ENCODE results near the gene AHI1. TPM values are rescaled to one million over a fixed set of nuclear protein-coding genes. Genes with fewer than 3 reads are reported as not detected.

AHI1 gene
- polyA plus RNA-seq, 1 of the 3 experiments (the other 2 are of a cell fraction), result 7.3 TPM

- no peak for DNase-seq
- H3K9me3 ChIP-seq, result no peaks in the 10 kb centered on the region
- H3K79me2 ChIP-seq (ENCODE audit: insufficient read depth), result no peaks in the 10 kb centered on the region
- H3K4me3 ChIP-seq (ENCODE audit: low read depth in 2 of 2, low read length in 1 of 2), result no peak overlapping the region
- peaks cover 0 to 6% of the 10 kb centered on the region in 2 experiments; a peak in 2 of 4 replicates for H3K4me1 ChIP-seq (ENCODE audit: control insufficient read depth in 1 of 2, insufficient read depth in 2 of 2, low read depth in 1 of 2, low read length in 1 of 2)
- H4K20me1 ChIP-seq (ENCODE audit: insufficient read depth), result no peaks in the 10 kb centered on the region
- CTCF ChIA-PET, result interaction anchor here (0.7 to 2.4 kb wide), 7 partner anchors 14 to 749 kb away, joined by 3 to 11 read pairs (median 3); no protein-coding TSS in a partner anchor
- WGBS (ENCODE audit: low lambda C conversion rate), result 89% methylated on average over 3 of the region's 3 CpGs
- TF ChIP-seq, protein P1, sequence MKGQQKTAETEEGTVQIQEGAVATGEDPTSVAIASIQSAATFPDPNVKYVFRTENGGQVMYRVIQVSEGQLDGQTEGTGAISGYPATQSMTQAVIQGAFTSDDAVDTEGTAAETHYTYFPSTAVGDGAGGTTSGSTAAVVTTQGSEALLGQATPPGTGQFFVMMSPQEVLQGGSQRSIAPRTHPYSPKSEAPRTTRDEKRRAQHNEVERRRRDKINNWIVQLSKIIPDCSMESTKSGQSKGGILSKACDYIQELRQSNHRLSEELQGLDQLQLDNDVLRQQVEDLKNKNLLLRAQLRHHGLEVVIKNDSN (IDR thresholded peaks at IDR 0.05; ENCODE audit: borderline replicate concordance, low read depth), result no peak
- TF ChIP-seq RFX5 (IDR thresholded peaks at IDR 0.05; ENCODE audit: low read length), result no peak
- TF ChIP-seq ZBTB33 (IDR thresholded peaks at IDR 0.05; ENCODE audit: borderline replicate concordance, low read depth), result no peak
- TF ChIP-seq FOSL2 (IDR thresholded peaks at IDR 0.05; ENCODE audit: borderline replicate concordance, low read depth), result no peak
- no peak for TF ChIP-seq NRF1 (IDR thresholded peaks at IDR 0.05; ENCODE audit: low read depth, low read length)
- TF ChIP-seq TEAD4 (IDR thresholded peaks at IDR 0.05; ENCODE audit: borderline replicate concordance, insufficient read depth), result no peak
- no peak for TF ChIP-seq FOXJ3 (CRISPR knock-in tag; IDR thresholded peaks at IDR 0.05)
- TF ChIP-seq YY1 (IDR thresholded peaks at IDR 0.05; ENCODE audit: low read depth), result no peak
- TF ChIP-seq USF2 (IDR thresholded peaks at IDR 0.05; ENCODE audit: borderline replicate concordance, low read depth, low read length), result no peak
- TF ChIP-seq PBX3 (IDR thresholded peaks at IDR 0.05), result no peak
- no peak for TF ChIP-seq ELF1 (IDR thresholded peaks at IDR 0.05)
- no peak for TF ChIP-seq POLR2AphosphoS5 (IDR thresholded peaks at IDR 0.05; ENCODE audit: low read depth, low read length)
- TF ChIP-seq, protein P2, sequence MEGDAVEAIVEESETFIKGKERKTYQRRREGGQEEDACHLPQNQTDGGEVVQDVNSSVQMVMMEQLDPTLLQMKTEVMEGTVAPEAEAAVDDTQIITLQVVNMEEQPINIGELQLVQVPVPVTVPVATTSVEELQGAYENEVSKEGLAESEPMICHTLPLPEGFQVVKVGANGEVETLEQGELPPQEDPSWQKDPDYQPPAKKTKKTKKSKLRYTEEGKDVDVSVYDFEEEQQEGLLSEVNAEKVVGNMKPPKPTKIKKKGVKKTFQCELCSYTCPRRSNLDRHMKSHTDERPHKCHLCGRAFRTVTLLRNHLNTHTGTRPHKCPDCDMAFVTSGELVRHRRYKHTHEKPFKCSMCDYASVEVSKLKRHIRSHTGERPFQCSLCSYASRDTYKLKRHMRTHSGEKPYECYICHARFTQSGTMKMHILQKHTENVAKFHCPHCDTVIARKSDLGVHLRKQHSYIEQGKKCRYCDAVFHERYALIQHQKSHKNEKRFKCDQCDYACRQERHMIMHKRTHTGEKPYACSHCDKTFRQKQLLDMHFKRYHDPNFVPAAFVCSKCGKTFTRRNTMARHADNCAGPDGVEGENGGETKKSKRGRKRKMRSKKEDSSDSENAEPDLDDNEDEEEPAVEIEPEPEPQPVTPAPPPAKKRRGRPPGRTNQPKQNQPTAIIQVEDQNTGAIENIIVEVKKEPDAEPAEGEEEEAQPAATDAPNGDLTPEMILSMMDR (IDR thresholded peaks at IDR 0.05), result no peak
- TF ChIP-seq, protein P3, sequence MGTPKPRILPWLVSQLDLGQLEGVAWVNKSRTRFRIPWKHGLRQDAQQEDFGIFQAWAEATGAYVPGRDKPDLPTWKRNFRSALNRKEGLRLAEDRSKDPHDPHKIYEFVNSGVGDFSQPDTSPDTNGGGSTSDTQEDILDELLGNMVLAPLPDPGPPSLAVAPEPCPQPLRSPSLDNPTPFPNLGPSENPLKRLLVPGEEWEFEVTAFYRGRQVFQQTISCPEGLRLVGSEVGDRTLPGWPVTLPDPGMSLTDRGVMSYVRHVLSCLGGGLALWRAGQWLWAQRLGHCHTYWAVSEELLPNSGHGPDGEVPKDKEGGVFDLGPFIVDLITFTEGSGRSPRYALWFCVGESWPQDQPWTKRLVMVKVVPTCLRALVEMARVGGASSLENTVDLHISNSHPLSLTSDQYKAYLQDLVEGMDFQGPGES (IDR thresholded peaks at IDR 0.05; ENCODE audit: low read depth, low read length), result no peak
- no peak for TF ChIP-seq EZH2phosphoT487 (IDR thresholded peaks at IDR 0.05; ENCODE audit: borderline replicate concordance, low read depth)
- POLR2A ChIA-PET, result no interaction called here
- H3F3A ChIP-seq (replicated peaks; ENCODE audit: insufficient read depth), result no peaks in the 10 kb centered on the region
- H3K27ac ChIP-seq (ENCODE audit: low read depth in 2 of 2, low read length in 1 of 2), result no peak overlapping the region
- no peaks in the 10 kb centered on the region for H3K36me3 ChIP-seq (replicated peaks in 1 of 2; ENCODE audit: control insufficient read depth in 1 of 2, insufficient read depth in 2 of 2, low read length in 1 of 2)
- no peak overlapping the region for H3K4me2 ChIP-seq
- no peak overlapping the region for H3K9ac ChIP-seq
- no peaks in the 10 kb centered on the region for H3K9me2 ChIP-seq
- no peak overlapping the region for H2AFZ ChIP-seq (ENCODE audit: low read depth)
- no peaks in the 10 kb centered on the region for H3K27me3 ChIP-seq (ENCODE audit: insufficient read depth)
These were observed 7.7 kb upstream of the AHI1 start for GRCh38 chr6:135505222-135505621.
